DOHH2 (cell line): ENCODE measurements around the gene TSEN2.

Experiments
- H3F3A ChIP-seq: fragments of 200-600 bp; sonication (generic), shearing (Covaris generic); 2 replicates; pipeline ENCODE4 v1.6.0; 2016; ENCODE audit warnings: antibody characterized with exemption, mild to moderate bottlenecking; ENCODE audit not compliant: control insufficient read depth, insufficient read depth
- H3K27ac ChIP-seq: fragments of 200-600 bp; sonication (generic); 2 replicates; pipeline ENCODE4 v1.5.1; 2014; ENCODE audit warnings: low read depth, mild to moderate bottlenecking, low read length, moderate library complexity
- H3K27me3 ChIP-seq: fragments of 200-600 bp; sonication (generic); 2 replicates; pipeline ENCODE4 v1.6.1; 2014; ENCODE audit warnings: mild to moderate bottlenecking, low read length, mixed read lengths; ENCODE audit not compliant: control insufficient read depth
- H3K36me3 ChIP-seq: fragments of 200-600 bp; sonication (generic); 2 replicates; pipeline ENCODE4 v1.6.1; 2014; ENCODE audit warnings: mild to moderate bottlenecking, low read length, moderate library complexity, mixed read lengths; ENCODE audit not compliant: control insufficient read depth
- H3K4me1 ChIP-seq: fragments of 200-600 bp; sonication (generic); 2 replicates; pipeline ENCODE4 v1.6.1; 2014; ENCODE audit warnings: mild to moderate bottlenecking, low read length, mixed read lengths; ENCODE audit not compliant: control insufficient read depth
- H3K4me2 ChIP-seq: fragments of 200-600 bp; sonication (generic); 2 replicates; pipeline ENCODE4 v1.6.0; 2014; ENCODE audit warnings: mild to moderate bottlenecking, low read length, moderate library complexity
- H3K4me3 ChIP-seq: fragments of 200-600 bp; sonication (generic); 2 replicates; pipeline ENCODE4 v1.5.1; 2014; ENCODE audit warnings: mild to moderate bottlenecking, low read length, mixed read lengths
- H3K79me2 ChIP-seq: fragments of 200-600 bp; sonication (generic); 2 replicates; pipeline ENCODE4 v1.6.1; 2014; ENCODE audit warnings: mild to moderate bottlenecking, low read length, mixed read lengths; ENCODE audit not compliant: control insufficient read depth
- H3K9me2 ChIP-seq: fragments of 200-600 bp; sonication (generic); replicated peaks from 2 replicates; pipeline ENCODE4 v1.6.1; 2014; ENCODE audit warnings: mild to moderate bottlenecking, low read length, mixed read lengths; ENCODE audit not compliant: control insufficient read depth
- H3K9me3 ChIP-seq: fragments of 200-600 bp; sonication (generic); 2 replicates; pipeline ENCODE4 v1.6.1; 2014; ENCODE audit warnings: antibody characterized with exemption, low read length, mixed read lengths; ENCODE audit not compliant: control insufficient read depth, insufficient read depth
- H4K20me1 ChIP-seq: fragments of 200-600 bp; sonication (generic); 2 replicates; pipeline ENCODE4 v1.6.0; 2014; ENCODE audit warnings: low read depth, mild to moderate bottlenecking, antibody characterized with exemption, low read length, moderate library complexity; ENCODE audit not compliant: control insufficient read depth, insufficient read depth
- EZH2phosphoT487 ChIP-seq: fragments of 200-600 bp; sonication (generic); IDR thresholded peaks from 2 replicates; pipeline ENCODE4 v1.6.1; 2017; ENCODE audit warnings: borderline replicate concordance, mild to moderate bottlenecking, antibody characterized with exemption, low read length, moderate library complexity, mixed read lengths
- TF ChIP-seq, protein P1 (sequence below): fragments of 200-600 bp; sonication (generic); IDR thresholded peaks from one replicate; pipeline ENCODE4 v1.5.1; 2014; ENCODE audit warnings: antibody characterized with exemption, mild to moderate bottlenecking, low read depth, low read length; ENCODE audit not compliant: poor library complexity, severe bottlenecking

Gene TSEN2

DNA sequence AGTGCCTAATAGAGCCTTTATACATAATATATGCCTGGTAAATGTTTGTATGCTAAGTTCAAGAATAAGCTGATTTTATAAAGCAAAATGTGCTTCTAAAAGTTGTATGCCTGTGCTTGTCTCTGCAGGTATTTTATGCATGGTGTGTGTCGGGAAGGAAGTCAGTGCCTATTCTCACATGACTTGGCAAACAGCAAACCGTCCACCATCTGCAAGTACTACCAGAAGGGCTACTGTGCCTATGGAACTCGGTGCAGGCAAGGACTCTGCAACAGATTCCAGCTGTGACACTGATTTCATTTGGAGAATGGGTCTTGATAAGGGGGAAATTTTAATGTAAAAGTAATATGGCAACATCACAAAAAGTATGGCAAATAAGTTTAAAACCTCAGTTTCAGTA is 84.5 kb downstream of the TSEN2 start:
- Histone ChIP-seq H3K36me3 (peaks cover 39% of the 10 kb centered on the region), H3K4me1 (no peaks in the 10 kb centered on the region), H3K9me2 (no peaks in the 10 kb centered on the region), H3K79me2 (peaks cover 52% of the 10 kb centered on the region), H3K4me3 (no peak overlapping the region), H3K27me3 (no peaks in the 10 kb centered on the region), H3K4me2 (no peak overlapping the region), H3K9me3 (no peaks in the 10 kb centered on the region), H3F3A (no peaks in the 10 kb centered on the region), H4K20me1 (no peaks in the 10 kb centered on the region), H3K27ac (no peak overlapping the region)
- TF ChIP-seq, protein P1, sequence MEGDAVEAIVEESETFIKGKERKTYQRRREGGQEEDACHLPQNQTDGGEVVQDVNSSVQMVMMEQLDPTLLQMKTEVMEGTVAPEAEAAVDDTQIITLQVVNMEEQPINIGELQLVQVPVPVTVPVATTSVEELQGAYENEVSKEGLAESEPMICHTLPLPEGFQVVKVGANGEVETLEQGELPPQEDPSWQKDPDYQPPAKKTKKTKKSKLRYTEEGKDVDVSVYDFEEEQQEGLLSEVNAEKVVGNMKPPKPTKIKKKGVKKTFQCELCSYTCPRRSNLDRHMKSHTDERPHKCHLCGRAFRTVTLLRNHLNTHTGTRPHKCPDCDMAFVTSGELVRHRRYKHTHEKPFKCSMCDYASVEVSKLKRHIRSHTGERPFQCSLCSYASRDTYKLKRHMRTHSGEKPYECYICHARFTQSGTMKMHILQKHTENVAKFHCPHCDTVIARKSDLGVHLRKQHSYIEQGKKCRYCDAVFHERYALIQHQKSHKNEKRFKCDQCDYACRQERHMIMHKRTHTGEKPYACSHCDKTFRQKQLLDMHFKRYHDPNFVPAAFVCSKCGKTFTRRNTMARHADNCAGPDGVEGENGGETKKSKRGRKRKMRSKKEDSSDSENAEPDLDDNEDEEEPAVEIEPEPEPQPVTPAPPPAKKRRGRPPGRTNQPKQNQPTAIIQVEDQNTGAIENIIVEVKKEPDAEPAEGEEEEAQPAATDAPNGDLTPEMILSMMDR, result no peak
- no peak for TF ChIP-seq EZH2phosphoT487

DNA sequence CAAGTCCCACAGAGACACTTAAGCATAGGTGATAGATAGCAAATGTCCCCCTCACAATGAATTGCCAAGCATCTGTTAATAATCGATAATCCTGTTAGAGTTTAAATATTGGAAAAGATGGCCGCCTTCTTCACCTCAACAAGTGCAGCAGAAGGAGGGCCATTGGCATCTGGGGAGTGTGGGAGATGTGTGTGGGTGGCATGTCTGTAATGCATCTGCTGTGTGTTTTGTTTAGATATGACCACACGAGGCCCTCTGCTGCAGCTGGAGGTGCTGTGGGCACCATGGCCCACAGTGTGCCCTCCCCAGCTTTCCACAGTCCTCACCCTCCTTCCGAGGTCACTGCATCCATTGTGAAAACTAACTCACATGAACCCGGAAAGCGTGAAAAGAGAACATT is 85.6 kb downstream of the TSEN2 start:
- Histone ChIP-seq H3K27ac (no peak overlapping the region), H4K20me1 (no peaks in the 10 kb centered on the region), H3K4me1 (no peaks in the 10 kb centered on the region), H3K4me2 (no peak overlapping the region), H3K36me3 (peaks cover 49% of the 10 kb centered on the region), H3F3A (no peaks in the 10 kb centered on the region), H3K27me3 (no peaks in the 10 kb centered on the region), H3K4me3 (no peak overlapping the region), H3K9me2 (no peaks in the 10 kb centered on the region), H3K79me2 (peaks cover 41% of the 10 kb centered on the region), H3K9me3 (no peaks in the 10 kb centered on the region)
- TF ChIP-seq EZH2phosphoT487, result no peak
- TF ChIP-seq, protein P1, result no peak

DNA sequence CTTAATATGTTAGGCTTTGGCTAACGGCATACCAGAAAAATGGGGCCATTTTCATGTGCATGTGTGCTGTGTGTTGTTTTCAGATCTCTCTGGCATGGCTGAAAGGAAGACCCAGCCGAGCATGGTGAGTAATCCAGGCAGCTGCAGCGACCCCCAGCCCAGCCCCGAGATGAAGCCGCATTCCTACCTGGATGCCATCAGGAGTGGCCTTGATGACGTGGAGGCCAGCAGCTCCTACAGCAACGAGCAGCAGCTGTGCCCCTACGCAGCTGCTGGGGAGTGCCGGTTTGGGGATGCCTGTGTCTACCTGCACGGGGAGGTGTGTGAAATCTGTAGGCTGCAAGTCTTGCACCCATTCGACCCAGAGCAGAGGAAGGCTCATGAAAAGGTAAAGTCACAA is 87.7 kb downstream of the TSEN2 start:
- no peaks in the 10 kb centered on the region for H3K9me2 ChIP-seq
- no peaks in the 10 kb centered on the region for H3K27me3 ChIP-seq
- H3K9me3 ChIP-seq, result no peaks in the 10 kb centered on the region
- no peak for TF ChIP-seq EZH2phosphoT487
- TF ChIP-seq, protein P1, result no peak
- H3K79me2 ChIP-seq, result peaks cover 19% of the 10 kb centered on the region
- no peak overlapping the region for H3K4me2 ChIP-seq
- H4K20me1 ChIP-seq, result no peaks in the 10 kb centered on the region
- peaks cover 67% of the 10 kb centered on the region for H3K36me3 ChIP-seq
- no peaks in the 10 kb centered on the region for H3K4me1 ChIP-seq
- H3K4me3 ChIP-seq, result no peak overlapping the region
- H3K27ac ChIP-seq, result no peak overlapping the region
- no peaks in the 10 kb centered on the region for H3F3A ChIP-seq

DNA sequence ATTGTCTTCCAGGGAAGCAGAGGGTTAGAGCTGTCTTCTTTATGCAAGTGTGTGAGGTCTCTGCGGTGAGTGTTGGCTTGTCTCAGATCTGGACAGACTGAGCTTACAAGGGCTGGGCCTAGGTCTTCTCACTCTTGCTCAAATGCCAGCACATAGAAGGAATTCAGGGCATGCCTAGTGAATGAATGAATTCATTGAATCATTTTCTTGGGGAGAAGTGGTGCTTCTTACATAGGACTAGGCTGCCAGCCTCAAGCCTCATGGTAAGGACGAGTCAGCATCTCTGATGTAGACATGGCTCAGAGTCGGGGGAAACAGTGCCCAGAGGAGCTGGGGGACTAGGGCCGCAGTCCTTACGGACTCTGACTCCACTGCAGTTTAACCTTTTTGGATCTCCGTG is 89.9 kb downstream of the TSEN2 start:
- TF ChIP-seq, protein P1, result no peak
- no peak for TF ChIP-seq EZH2phosphoT487
- H3K4me2 ChIP-seq, result no peak overlapping the region
- no peak overlapping the region for H3K27ac ChIP-seq
- peaks cover 69% of the 10 kb centered on the region for H3K36me3 ChIP-seq
- no peaks in the 10 kb centered on the region for H3K9me2 ChIP-seq
- no peaks in the 10 kb centered on the region for H3F3A ChIP-seq
- no peaks in the 10 kb centered on the region for H3K4me1 ChIP-seq
- H3K9me3 ChIP-seq, result no peaks in the 10 kb centered on the region
- no peaks in the 10 kb centered on the region for H3K27me3 ChIP-seq
- no peaks in the 10 kb centered on the region for H4K20me1 ChIP-seq
- no peak overlapping the region for H3K4me3 ChIP-seq
- H3K79me2 ChIP-seq, result no peaks in the 10 kb centered on the region
